DND-41 (cell line): ENCODE results near the gene PTPRO.

Experiments used
- EZH2 ChIP-seq: IDR thresholded peaks from 3 replicates; pipeline ENCODE4 v1.6.1; 2012; ENCODE audit warnings: borderline replicate concordance, low read depth, mild to moderate bottlenecking, moderate library complexity, low read length, inconsistent platforms; ENCODE audit not compliant: severe bottlenecking
- TF ChIP-seq, protein P1 (sequence below): IDR thresholded peaks from 2 replicates; pipeline ENCODE4 v1.5.1; 2012; ENCODE audit warnings: borderline replicate concordance, low read length, moderate library complexity, mild to moderate bottlenecking; ENCODE audit not compliant: poor library complexity, severe bottlenecking; ENCODE audit errors: extremely low read depth

DNA sequence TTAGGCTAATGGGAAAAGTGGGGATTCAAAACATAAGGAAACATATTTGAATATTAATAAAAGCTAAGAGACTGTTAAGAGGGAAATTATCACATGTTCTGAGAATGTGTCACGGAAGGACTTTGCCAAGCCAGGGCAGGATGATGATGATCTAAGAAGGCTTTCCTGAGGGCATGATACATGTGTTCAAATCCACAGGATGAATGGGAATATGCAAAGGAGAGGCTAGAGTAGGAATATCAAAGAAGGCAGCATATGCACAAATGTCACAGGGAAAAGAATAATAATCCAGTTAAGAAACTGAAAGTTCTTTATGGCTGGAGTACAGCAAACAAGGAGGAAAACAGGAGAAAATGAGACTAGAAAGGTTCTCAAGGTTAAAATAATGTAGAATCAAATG is 107.0 kb downstream of the PTPRO start:
- TF ChIP-seq, protein P1, sequence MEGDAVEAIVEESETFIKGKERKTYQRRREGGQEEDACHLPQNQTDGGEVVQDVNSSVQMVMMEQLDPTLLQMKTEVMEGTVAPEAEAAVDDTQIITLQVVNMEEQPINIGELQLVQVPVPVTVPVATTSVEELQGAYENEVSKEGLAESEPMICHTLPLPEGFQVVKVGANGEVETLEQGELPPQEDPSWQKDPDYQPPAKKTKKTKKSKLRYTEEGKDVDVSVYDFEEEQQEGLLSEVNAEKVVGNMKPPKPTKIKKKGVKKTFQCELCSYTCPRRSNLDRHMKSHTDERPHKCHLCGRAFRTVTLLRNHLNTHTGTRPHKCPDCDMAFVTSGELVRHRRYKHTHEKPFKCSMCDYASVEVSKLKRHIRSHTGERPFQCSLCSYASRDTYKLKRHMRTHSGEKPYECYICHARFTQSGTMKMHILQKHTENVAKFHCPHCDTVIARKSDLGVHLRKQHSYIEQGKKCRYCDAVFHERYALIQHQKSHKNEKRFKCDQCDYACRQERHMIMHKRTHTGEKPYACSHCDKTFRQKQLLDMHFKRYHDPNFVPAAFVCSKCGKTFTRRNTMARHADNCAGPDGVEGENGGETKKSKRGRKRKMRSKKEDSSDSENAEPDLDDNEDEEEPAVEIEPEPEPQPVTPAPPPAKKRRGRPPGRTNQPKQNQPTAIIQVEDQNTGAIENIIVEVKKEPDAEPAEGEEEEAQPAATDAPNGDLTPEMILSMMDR: no peak
- TF ChIP-seq EZH2: no peak
